ENCODE data around the gene PPP1R9B.
A peak's percentile ranks its signal among the peaks of the same experiment; 100 is the strongest.

PPP1R9B gene

DNA sequence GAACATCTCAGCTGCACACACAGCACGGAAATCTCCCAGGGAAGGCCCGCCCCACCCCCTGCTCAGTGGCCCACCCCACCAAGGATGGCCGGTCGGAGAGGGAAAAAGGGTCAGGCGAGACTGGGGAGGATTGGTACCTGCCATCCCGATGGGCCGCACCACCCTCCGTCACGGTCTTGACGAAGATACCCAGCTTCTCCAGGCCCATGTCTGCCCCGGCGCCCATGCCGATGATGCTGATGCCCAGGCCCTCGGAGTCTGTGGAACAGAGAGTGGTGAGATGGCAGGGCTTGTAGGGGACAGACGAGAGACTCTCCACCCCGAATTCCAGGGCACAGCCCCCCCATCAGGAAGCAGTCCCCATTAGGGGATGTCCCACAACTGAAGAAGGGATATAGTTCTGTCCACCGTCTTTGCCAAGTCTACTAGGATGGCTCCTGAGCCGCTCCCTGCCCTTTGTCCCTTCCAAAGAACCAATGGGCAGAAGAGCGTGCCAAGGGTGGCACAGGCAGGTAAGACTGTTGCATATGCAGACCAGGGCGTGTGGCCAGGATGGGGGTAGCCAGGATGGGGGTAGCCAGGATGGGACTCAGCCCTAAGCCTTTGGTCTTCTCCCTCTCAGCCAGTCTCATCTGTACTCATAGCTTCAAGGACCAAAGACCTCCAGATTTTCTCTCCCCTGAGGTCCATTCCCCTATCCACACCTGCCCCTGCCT is 6.9 kb downstream of the PPP1R9B start:
- no peak for DNase-seq (ENCODE audit: low read depth in 2 of 2)

DNA sequence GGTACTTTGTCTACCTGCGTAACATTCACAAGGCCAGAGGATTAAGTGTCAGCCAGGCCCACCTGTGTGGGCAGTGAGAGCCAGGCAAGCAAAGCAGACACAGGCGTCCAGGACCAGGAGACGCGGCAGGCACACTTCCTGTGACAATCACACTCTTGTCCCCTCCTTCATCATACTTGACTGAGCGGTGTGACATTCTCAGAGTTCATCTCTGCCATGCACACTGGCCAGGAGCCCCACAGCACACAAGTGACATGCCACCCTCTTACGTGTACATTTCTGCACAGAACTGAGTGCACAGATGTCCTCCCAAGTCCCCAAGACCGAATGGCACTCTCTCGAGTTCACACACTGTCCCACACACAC is 8.7 kb downstream of the PPP1R9B start:
- no peak for DNase-seq (ENCODE audit: low read depth in 2 of 2)

GRCh38 chr17:50141026-50141744 is 9.3 kb downstream of the PPP1R9B start:
- no peak for DNase-seq (ENCODE audit: low read depth in 2 of 2)

GRCh38 chr17:50139950-50140885 is 10.3 kb downstream of the PPP1R9B start:
- DNase-seq (ENCODE audit: low read depth in 2 of 2): peak; percentile 74 to 75

GRCh38 chr17:50139185-50139783 is 11.2 kb downstream of the PPP1R9B start:
- DNase-seq (ENCODE audit: low read depth in 2 of 2): no peak

GRCh38 chr17:50137042-50137441 is 13.4 kb downstream of the PPP1R9B start:
- no peak for DNase-seq (ENCODE audit: low read depth in 2 of 2)

DNA sequence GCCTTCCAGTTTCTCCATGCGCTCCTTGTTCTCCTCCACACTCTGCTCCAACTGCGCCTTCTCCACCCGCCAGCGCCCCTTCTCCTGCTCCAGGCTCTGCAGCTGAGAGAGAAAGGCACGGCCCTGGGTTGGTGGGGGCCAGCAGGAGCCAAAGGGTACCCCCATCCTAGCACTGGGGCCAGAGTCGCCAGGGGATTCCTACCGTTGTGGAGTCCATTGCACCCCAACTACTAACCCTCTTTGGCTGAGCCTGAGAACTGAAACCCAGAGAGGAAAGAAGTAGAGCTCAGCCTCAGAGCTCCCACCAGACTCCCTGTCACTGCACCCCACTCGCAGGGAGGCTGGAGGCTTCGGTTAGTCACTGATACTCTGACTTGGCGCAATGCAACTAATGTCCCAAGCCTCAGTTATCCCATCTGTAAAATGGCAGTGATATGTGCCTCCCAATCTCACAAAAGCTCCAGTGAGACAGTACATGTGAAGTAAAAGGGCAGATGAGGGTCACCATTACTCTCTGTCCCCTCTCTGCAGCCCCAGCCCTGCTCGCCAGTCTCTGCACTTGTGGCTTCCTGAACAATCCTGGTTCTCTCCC is 14.3 kb downstream of the PPP1R9B start:
- DNase-seq (ENCODE audit: low read depth in 2 of 2): no peak

DNA sequence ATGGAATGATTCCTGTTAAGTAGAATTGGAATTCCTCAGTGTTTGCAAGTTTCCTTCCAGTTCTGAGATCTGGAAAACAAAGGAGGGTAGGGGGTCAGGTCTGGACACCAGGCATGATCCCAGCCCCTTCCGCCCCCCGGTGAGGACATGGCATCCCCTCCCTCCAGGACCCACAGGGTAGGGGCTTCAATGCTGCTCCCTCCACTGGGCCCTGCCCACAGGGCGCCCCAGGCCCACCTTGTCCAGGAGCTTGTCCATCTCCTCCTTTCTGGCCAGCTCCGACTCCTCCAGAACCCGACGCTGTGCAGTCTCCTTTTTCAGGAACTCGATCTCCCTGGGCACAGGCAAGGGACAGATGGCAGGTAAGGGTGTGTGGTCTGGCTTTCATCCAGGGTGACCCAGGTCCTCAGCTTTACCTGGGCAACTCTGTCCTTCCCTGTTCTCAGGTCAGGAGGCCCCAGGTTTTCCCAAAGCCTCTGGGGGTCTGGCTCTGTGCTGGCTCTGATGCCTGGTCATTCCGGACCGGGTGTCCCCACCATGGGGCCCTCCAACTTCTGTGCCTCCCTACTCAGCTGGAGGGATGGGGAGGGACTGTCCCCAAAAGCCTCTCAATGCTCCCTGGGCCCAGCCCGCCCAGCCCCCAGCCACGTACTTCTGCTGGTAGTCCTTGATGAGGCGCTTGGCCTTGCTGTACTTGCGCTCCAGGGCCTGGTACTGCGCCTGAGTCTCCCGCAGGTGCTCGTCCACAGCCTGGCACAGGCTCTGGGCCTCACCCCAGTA is 15.0 kb downstream of the PPP1R9B start:
- no peak for DNase-seq (ENCODE audit: low read depth in 2 of 2)

- DNase-seq (ENCODE audit: low read depth in 2 of 2): no peak
Measured at GRCh38 chr17:50134206-50135110, 16.0 kb downstream of the PPP1R9B start.

- DNase-seq (ENCODE audit: low read depth in 2 of 2): no peak
Measured at GRCh38 chr17:50133769-50134099, 16.7 kb downstream of the PPP1R9B start.

GRCh38 chr17:50133028-50133768 is 17.3 kb downstream of the PPP1R9B start:
- DNase-seq (ENCODE audit: low read depth in 2 of 2): no peak

- no peak for DNase-seq (ENCODE audit: low read depth in 2 of 2)
Measured at GRCh38 chr17:50132104-50132794, 18.2 kb downstream of the PPP1R9B start.

DNA sequence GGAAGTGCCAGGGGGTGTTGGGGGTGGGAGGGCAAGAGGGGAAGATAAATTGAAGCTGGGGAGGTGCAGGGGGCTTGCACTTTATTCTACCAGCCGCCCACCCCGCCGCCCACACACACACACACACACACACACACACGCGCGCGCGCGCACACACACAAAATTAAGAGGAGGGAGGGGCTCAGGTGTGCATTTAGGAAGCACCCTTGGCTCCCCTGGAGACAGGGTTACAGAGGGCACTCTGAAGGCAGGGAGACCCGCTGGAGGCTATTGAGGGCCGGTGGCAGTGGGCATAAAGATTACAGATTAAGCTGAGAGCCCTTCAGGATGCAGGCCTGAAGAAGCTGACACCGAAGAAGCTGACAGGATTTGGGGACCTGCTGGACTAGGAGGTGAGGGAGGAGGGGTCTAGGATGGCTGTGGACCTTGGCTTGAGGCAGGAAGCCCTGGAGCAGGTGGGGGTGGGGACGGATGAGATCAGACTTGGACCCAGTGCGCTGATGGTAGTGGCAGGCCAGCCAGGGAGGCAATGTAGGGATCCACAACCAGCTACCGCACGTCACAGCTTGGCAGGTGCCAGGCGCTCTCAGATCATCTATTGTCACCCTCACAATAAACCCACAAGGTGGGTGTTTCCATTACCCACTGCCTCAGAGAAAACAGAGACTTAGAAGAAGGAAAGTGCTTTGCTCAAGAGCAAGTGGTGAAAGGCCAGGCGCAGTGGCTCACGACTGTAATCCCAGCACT is 19.7 kb downstream of the PPP1R9B start:
- DNase-seq (ENCODE audit: low read depth in 2 of 2): no peak

GRCh38 chr17:50129728-50130558 is 20.5 kb downstream of the PPP1R9B start, which contains the start of gene SAMD14:
TSS of gene SAMD14 (minus strand) at chr17:50130160. CDS start at chr17:50124959, 5,201 bp downstream.
- no peak for DNase-seq (ENCODE audit: low read depth in 2 of 2)

GRCh38 chr17:50129353-50129727 is 21.1 kb downstream of the PPP1R9B start:
- DNase-seq (ENCODE audit: low read depth in 2 of 2): no peak

- DNase-seq (ENCODE audit: low read depth in 2 of 2): no peak
Measured at GRCh38 chr17:50128441-50129352, 21.8 kb downstream of the PPP1R9B start.

All from stimulated activated CD4-positive, alpha-beta T cell treated with anti-CD3 and anti-CD28 coated beads, Interleukin-1b, Interleukin-23, amount 100 ng/mL, for 4 hours (primary cell).